Fibroblast of villous mesenchyme (primary cell): ENCODE data around the gene EPN2. TPM values are rescaled to one million over a fixed set of nuclear protein-coding genes. Genes with fewer than 3 reads are reported as not detected.

ENCODE experiments used
- DNase-seq: peaks from one replicate; pipeline ENCODE4 v3.0.0-alpha.2; 2010; ENCODE audit warnings: low read depth
- H3K4me3 ChIP-seq: 2 replicates; pipeline ENCODE4 v1.5.1; 2011; ENCODE audit warnings: low read depth, mild to moderate bottlenecking, low read length
- CTCF ChIP-seq: IDR thresholded peaks from 2 replicates; pipeline ENCODE4 v1.5.1; 2012; ENCODE audit warnings: low read depth, mild to moderate bottlenecking, low read length; ENCODE audit not compliant: insufficient read depth
- total RNA-seq: library from RNA; depleted of rRNA; stranded (reverse); fragments of >200 nt; gene quantifications from 2 replicates; pipeline ENCODE4 v1.2.3, GENCODE V29; 2012

The EPN2 gene
- total RNA-seq, 1 donor, result 30.2 TPM

GRCh38 chr17:19262650-19263631 is 25.8 kb downstream of the EPN2 start:
- peak; percentile 70 for DNase-seq
- TF ChIP-seq CTCF, result no peak
- H3K4me3 ChIP-seq, result no peak overlapping the region

- TF ChIP-seq CTCF, result no peak
These were observed 26.5 kb downstream of the EPN2 start for GRCh38 chr17:19263641-19264051.

GRCh38 chr17:19264268-19264667 is 27.1 kb downstream of the EPN2 start:
- no peak for TF ChIP-seq CTCF
- no peak for DNase-seq
- no peak overlapping the region for H3K4me3 ChIP-seq

More at GRCh38 chr17:19263641-19264051, 26.5 kb downstream of the EPN2 start:
- DNase-seq, result peak; percentile 83
- H3K4me3 ChIP-seq, result no peak overlapping the region

- no peak overlapping the region for H3K4me3 ChIP-seq
- no peak for TF ChIP-seq CTCF
- DNase-seq, result no peak
These were observed 27.5 kb downstream of the EPN2 start for GRCh38 chr17:19264681-19265080.

- no peak overlapping the region for H3K4me3 ChIP-seq
- no peak for TF ChIP-seq CTCF
- DNase-seq, result no peak
These were observed 28.6 kb downstream of the EPN2 start for GRCh38 chr17:19265755-19266154.

- no peak for DNase-seq
- H3K4me3 ChIP-seq, result no peak overlapping the region
- no peak for TF ChIP-seq CTCF
These were observed 31.4 kb downstream of the EPN2 start for GRCh38 chr17:19268611-19269010.
